ENCODE measurements around the gene SLC4A11.

SLC4A11 gene

GRCh38 chr20:3239026-3239866 is at the start of gene SLC4A11:
Gene SLC4A11 (minus strand): TSS chr20:3239190. CDS start chr20:3239137, 53 bp downstream.
- peak; percentile 22 for DNase-seq (ENCODE audit: low spot score)

- no peak for DNase-seq (ENCODE audit: low spot score)
Measured at GRCh38 chr20:3283222-3283820, 44.3 kb upstream of the SLC4A11 start.

GRCh38 chr20:3282271-3283221 is 43.6 kb upstream of the SLC4A11 start:
- no peak for DNase-seq (ENCODE audit: low spot score)

- DNase-seq (ENCODE audit: low spot score) = no peak
Measured at GRCh38 chr20:3281437-3281836, 42.4 kb upstream of the SLC4A11 start.

- DNase-seq (ENCODE audit: low spot score) = no peak
Measured at GRCh38 chr20:3279761-3280160, 40.8 kb upstream of the SLC4A11 start.

GRCh38 chr20:3277686-3278465 is 38.9 kb upstream of the SLC4A11 start:
- DNase-seq (ENCODE audit: low spot score) = no peak

GRCh38 chr20:3276680-3277015 is 37.7 kb upstream of the SLC4A11 start:
- DNase-seq (ENCODE audit: low spot score) = no peak

GRCh38 chr20:3275966-3276679 is 37.1 kb upstream of the SLC4A11 start:
- no peak for DNase-seq (ENCODE audit: low spot score)

GRCh38 chr20:3275064-3275935 is 36.3 kb upstream of the SLC4A11 start:
- DNase-seq (ENCODE audit: low spot score) = no peak

GRCh38 chr20:3273371-3273770 is 34.4 kb upstream of the SLC4A11 start:
- no peak for DNase-seq (ENCODE audit: low spot score)

- DNase-seq (ENCODE audit: low spot score) = no peak
Measured at GRCh38 chr20:3270051-3270450, 31.1 kb upstream of the SLC4A11 start.

- DNase-seq (ENCODE audit: low spot score) = no peak
Measured at GRCh38 chr20:3262566-3262965, 23.6 kb upstream of the SLC4A11 start.

- DNase-seq (ENCODE audit: low spot score) = no peak
Measured at GRCh38 chr20:3258429-3258828, 19.4 kb upstream of the SLC4A11 start.

- DNase-seq (ENCODE audit: low spot score) = no peak
Measured at GRCh38 chr20:3255728-3256127, 16.7 kb upstream of the SLC4A11 start.

GRCh38 chr20:3251806-3252205 is 12.8 kb upstream of the SLC4A11 start:
- DNase-seq (ENCODE audit: low spot score) = no peak

GRCh38 chr20:3250091-3250504 is 11.1 kb upstream of the SLC4A11 start:
- no peak for DNase-seq (ENCODE audit: low spot score)

GRCh38 chr20:3248993-3249347 is 10.0 kb upstream of the SLC4A11 start:
- DNase-seq (ENCODE audit: low spot score) = no peak

- no peak for DNase-seq (ENCODE audit: low spot score)
Measured at GRCh38 chr20:3248167-3248992, 9.4 kb upstream of the SLC4A11 start.

GRCh38 chr20:3247638-3248037 is 8.6 kb upstream of the SLC4A11 start:
- no peak for DNase-seq (ENCODE audit: low spot score)
